ENCODE results near the gene HBP1. TPM values are rescaled to one million over a fixed set of nuclear protein-coding genes. Genes with fewer than 3 reads are reported as not detected.

HBP1 gene
- total and polyA plus RNA-seq, 7 donors: 34.2 to 172 (median 104) TPM

GRCh38 chr7:107232568-107233090 lies 63.8 kb downstream of the HBP1 start:
- peaks cover 0 to 17% (median 0%) of the 10 kb centered on the region in 4 donors for H3K36me3 ChIP-seq
- intact Hi-C loops (cut with DNase I): no loop called here
- no peaks in the 10 kb centered on the region for H3K9me3 ChIP-seq
- no peaks in the 10 kb centered on the region for H3K27me3 ChIP-seq
- WGBS, 2 donors: 92 to 94% methylated on average over 7 of the region's 7 CpGs
- no peak overlapping the region for H3K27ac ChIP-seq
- H3K4me3 ChIP-seq: no peak overlapping the region
- TF ChIP-seq EP300 (IDR thresholded peaks at IDR 0.05) (no peak), POLR2A (IDR thresholded peaks at IDR 0.05) (no peak), POLR2AphosphoS5 (IDR thresholded peaks at IDR 0.05) (no peak)
- TF ChIP-seq, protein P1, sequence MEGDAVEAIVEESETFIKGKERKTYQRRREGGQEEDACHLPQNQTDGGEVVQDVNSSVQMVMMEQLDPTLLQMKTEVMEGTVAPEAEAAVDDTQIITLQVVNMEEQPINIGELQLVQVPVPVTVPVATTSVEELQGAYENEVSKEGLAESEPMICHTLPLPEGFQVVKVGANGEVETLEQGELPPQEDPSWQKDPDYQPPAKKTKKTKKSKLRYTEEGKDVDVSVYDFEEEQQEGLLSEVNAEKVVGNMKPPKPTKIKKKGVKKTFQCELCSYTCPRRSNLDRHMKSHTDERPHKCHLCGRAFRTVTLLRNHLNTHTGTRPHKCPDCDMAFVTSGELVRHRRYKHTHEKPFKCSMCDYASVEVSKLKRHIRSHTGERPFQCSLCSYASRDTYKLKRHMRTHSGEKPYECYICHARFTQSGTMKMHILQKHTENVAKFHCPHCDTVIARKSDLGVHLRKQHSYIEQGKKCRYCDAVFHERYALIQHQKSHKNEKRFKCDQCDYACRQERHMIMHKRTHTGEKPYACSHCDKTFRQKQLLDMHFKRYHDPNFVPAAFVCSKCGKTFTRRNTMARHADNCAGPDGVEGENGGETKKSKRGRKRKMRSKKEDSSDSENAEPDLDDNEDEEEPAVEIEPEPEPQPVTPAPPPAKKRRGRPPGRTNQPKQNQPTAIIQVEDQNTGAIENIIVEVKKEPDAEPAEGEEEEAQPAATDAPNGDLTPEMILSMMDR (IDR thresholded peaks at IDR 0.05): no peak
- no peaks in the 10 kb centered on the region for H3K4me1 ChIP-seq
- DNase-seq: no peak

DNA sequence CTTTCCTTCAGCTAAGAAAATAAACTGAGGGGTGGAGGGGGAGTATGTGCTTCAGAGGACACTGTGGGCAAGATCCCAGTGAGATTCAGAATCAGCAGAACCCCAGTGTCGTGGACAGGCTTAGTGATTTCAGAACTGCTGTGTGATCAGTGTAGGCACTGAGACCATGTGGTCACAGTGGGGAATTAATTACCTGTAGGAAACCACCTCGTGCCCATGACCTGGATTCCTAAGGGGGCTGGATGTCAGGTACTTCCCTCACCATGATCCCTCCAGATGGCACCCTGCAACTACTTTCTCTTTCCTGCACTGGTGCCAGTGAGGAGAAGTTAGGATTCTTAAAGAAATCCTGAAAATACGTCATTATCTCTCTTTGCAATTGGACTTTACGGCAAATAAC lies 64.4 kb downstream of the HBP1 start:
- H3K36me3 ChIP-seq: peaks cover 0 to 17% (median 0%) of the 10 kb centered on the region in 4 donors
- no peaks in the 10 kb centered on the region for H3K9me3 ChIP-seq
- no peak for DNase-seq
- H3K4me1 ChIP-seq: no peaks in the 10 kb centered on the region
- no peak overlapping the region for H3K27ac ChIP-seq
- intact Hi-C loops (cut with DNase I): no loop called here
- TF ChIP-seq, protein P1 (IDR thresholded peaks at IDR 0.05): no peak
- no peak for TF ChIP-seq EP300 (IDR thresholded peaks at IDR 0.05)
- no peak for TF ChIP-seq POLR2AphosphoS5 (IDR thresholded peaks at IDR 0.05)
- TF ChIP-seq POLR2A (IDR thresholded peaks at IDR 0.05): no peak
- WGBS, 2 donors: 90 to 94% methylated on average over 4 of the region's 4 CpGs
- H3K27me3 ChIP-seq: no peaks in the 10 kb centered on the region
- H3K4me3 ChIP-seq: no peak overlapping the region

GRCh38 chr7:107233981-107234380 lies 65.2 kb downstream of the HBP1 start:
- TF ChIP-seq POLR2A (IDR thresholded peaks at IDR 0.05) (no peak), EP300 (IDR thresholded peaks at IDR 0.05) (no peak), POLR2AphosphoS5 (IDR thresholded peaks at IDR 0.05) (no peak)
- TF ChIP-seq, protein P1 (IDR thresholded peaks at IDR 0.05): no peak
- intact Hi-C loops (cut with DNase I): no loop called here
- Histone ChIP-seq H3K27ac (no peak overlapping the region), H3K36me3 (peaks cover 0 to 14% (median 0%) of the 10 kb centered on the region in 4 donors), H3K4me3 (no peak overlapping the region), H3K9me3 (no peaks in the 10 kb centered on the region), H3K27me3 (no peaks in the 10 kb centered on the region), H3K4me1 (no peaks in the 10 kb centered on the region)
- WGBS, 2 donors: 73 to 85% methylated on average over 1 of the region's 1 CpG
- DNase-seq: no peak

- no peaks in the 10 kb centered on the region for H3K9me3 ChIP-seq
- H3K4me3 ChIP-seq: no peak overlapping the region
- no peaks in the 10 kb centered on the region for H3K4me1 ChIP-seq
- TF ChIP-seq POLR2AphosphoS5 (IDR thresholded peaks at IDR 0.05) (no peak), POLR2A (IDR thresholded peaks at IDR 0.05) (no peak), EP300 (IDR thresholded peaks at IDR 0.05) (no peak)
- TF ChIP-seq, protein P1 (IDR thresholded peaks at IDR 0.05): no peak
- H3K27me3 ChIP-seq: no peaks in the 10 kb centered on the region
- H3K27ac ChIP-seq: no peak overlapping the region
- no peak for DNase-seq
- intact Hi-C loops (cut with DNase I): no loop called here
- peaks cover 0 to 9% (median 0%) of the 10 kb centered on the region in 4 donors for H3K36me3 ChIP-seq
- WGBS, 2 donors: 78 to 87% methylated on average over 3 of the region's 3 CpGs
Measured at GRCh38 chr7:107234436-107234835, 65.6 kb downstream of the HBP1 start.

DNA sequence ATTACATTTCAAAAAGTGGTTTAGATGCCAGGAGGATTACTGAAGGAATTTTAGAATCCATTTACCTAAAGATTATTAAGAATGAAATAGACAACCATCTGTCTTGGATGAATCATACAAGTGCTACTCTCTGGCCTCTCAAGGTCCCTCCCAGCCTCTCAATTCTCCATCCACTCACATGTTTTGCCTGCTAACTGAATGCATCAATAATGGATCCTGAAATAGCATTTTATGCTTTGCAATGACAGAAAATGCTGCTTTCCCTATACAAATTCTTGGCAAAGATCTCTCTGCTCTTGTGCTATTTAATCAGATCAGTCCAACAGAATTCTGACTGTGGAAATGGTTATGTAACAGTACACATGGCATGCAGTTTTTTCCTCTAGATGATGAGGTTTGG lies 68.1 kb downstream of the HBP1 start:
- Histone ChIP-seq H3K9me3 (no peaks in the 10 kb centered on the region), H3K4me1 (no peaks in the 10 kb centered on the region), H3K27ac (no peak overlapping the region), H3K27me3 (no peaks in the 10 kb centered on the region), H3K36me3 (no peaks in the 10 kb centered on the region), H3K4me3 (no peak overlapping the region)
- TF ChIP-seq EP300 (IDR thresholded peaks at IDR 0.05) (no peak), POLR2AphosphoS5 (IDR thresholded peaks at IDR 0.05) (no peak), POLR2A (IDR thresholded peaks at IDR 0.05) (no peak)
- TF ChIP-seq, protein P1 (IDR thresholded peaks at IDR 0.05): no peak
- DNase-seq: no peak
- intact Hi-C loops (cut with DNase I): no loop called here

Data from sigmoid colon (tissue), 7 donors.